Activated CD4-positive, alpha-beta T cell treated with anti-CD3 and anti-CD28 coated beads for 48 hours (primary cell): ENCODE data around the gene MFAP2.

Source experiments
- DNase-seq: peaks from one replicate; pipeline ENCODE4 v3.0.0-alpha.2; 2020

Gene MFAP2

GRCh38 chr1:17007121-17007520 is 26.7 kb upstream of the MFAP2 start:
- DNase-seq, result no peak

GRCh38 chr1:17005365-17005740 is 24.9 kb upstream of the MFAP2 start:
- DNase-seq, result no peak

- DNase-seq, result no peak
Measured at GRCh38 chr1:17004466-17005364, 24.3 kb upstream of the MFAP2 start.

GRCh38 chr1:17002524-17002902 is 22.1 kb upstream of the MFAP2 start:
- DNase-seq, result no peak

GRCh38 chr1:17001760-17002523 is 21.5 kb upstream of the MFAP2 start:
- DNase-seq, result no peak

GRCh38 chr1:16999863-17000262 is 19.4 kb upstream of the MFAP2 start:
- DNase-seq, result no peak

GRCh38 chr1:16998589-16998988 is 18.2 kb upstream of the MFAP2 start:
- no peak for DNase-seq

GRCh38 chr1:16996845-16997244 is 16.4 kb upstream of the MFAP2 start:
- no peak for DNase-seq

- DNase-seq, result no peak
Measured at GRCh38 chr1:16993521-16994038, 13.2 kb upstream of the MFAP2 start.

- DNase-seq, result no peak
Measured at GRCh38 chr1:16992675-16993074, 12.3 kb upstream of the MFAP2 start.

GRCh38 chr1:16992102-16992501 is 11.7 kb upstream of the MFAP2 start:
- DNase-seq, result no peak

GRCh38 chr1:16991571-16991970 is 11.2 kb upstream of the MFAP2 start:
- no peak for DNase-seq

- DNase-seq, result no peak
Measured at GRCh38 chr1:16989676-16990391, 9.4 kb upstream of the MFAP2 start.

- DNase-seq, result no peak
Measured at GRCh38 chr1:16988210-16988609, 7.8 kb upstream of the MFAP2 start.

GRCh38 chr1:16986962-16987361 is 6.5 kb upstream of the MFAP2 start:
- peak; percentile 15 for DNase-seq

GRCh38 chr1:16986560-16986959 is 6.1 kb upstream of the MFAP2 start:
- DNase-seq, result no peak

GRCh38 chr1:16986113-16986512 is 5.7 kb upstream of the MFAP2 start:
- no peak for DNase-seq

GRCh38 chr1:16984717-16985116 is 4.3 kb upstream of the MFAP2 start:
- no peak for DNase-seq

GRCh38 chr1:16983649-16984048 is 3.2 kb upstream of the MFAP2 start:
- DNase-seq, result no peak

- no peak for DNase-seq
Measured at GRCh38 chr1:16982902-16983301, 2.5 kb upstream of the MFAP2 start.

GRCh38 chr1:16981269-16981849 is 939 bp upstream of the MFAP2 start:
- no peak for DNase-seq

GRCh38 chr1:16979475-16980327 is 719 bp downstream of the MFAP2 start:
- DNase-seq, result no peak
